MCF 10A (cell line): Measurements from ENCODE around the gene GGTLC1. TPM values are rescaled to one million over a fixed set of nuclear protein-coding genes. Genes with fewer than 3 reads are reported as not detected.

Experiments used
- BruUV-seq: library from RNA; stranded (reverse); fragments of 400-500 nt; replicated peaks from 2 replicates; lab custom pipeline; 2021; lab: Mats Ljungman, UMichigan
- CTCF ChIA-PET: fragments of 300-600 bp; sonication (Branson Sonifier 250); formaldehyde crosslinking; extraction: SDS; loops from one replicate; lab custom pipeline; 2021; ENCODE audit warnings: antibody characterized with exemption, inconsistent platforms; lab: Yijun Ruan, JAX
- POLR2A ChIA-PET: fragments of 300-600, 350-650 bp; sonication (Branson Sonifier 250); formaldehyde crosslinking; extraction: SDS; loops from one replicate; lab custom pipeline; 2020; ENCODE audit warnings: antibody characterized with exemption, inconsistent platforms; lab: Yijun Ruan, JAX
- DNase-seq: peaks from one replicate; pipeline ENCODE4 v3.0.0-alpha.2; 2018; ENCODE audit not compliant: unreplicated experiment
- H3K27ac Mint-ChIP-seq: one replicate; pipeline ENCODE4 v1.8.0; 2022; ENCODE audit warnings: mild to moderate bottlenecking, low read depth, mixed read lengths; ENCODE audit not compliant: unreplicated experiment
- H3K27me3 Mint-ChIP-seq: one replicate; pipeline ENCODE4 v1.8.0; 2022; ENCODE audit warnings: mixed read lengths; ENCODE audit not compliant: insufficient read depth, unreplicated experiment
- H3K36me3 Mint-ChIP-seq: one replicate; pipeline ENCODE4 v1.8.0; 2022; ENCODE audit warnings: mild to moderate bottlenecking, moderate library complexity, mixed read lengths; ENCODE audit not compliant: insufficient read depth, unreplicated experiment
- H3K4me1 Mint-ChIP-seq: one replicate; pipeline ENCODE4 v1.8.0; 2022; ENCODE audit warnings: mixed read lengths; ENCODE audit not compliant: insufficient read depth, unreplicated experiment
- H3K4me3 Mint-ChIP-seq: one replicate; pipeline ENCODE4 v1.8.0; 2022; ENCODE audit warnings: mild to moderate bottlenecking, moderate library complexity, mixed read lengths; ENCODE audit not compliant: unreplicated experiment
- H3K9me3 Mint-ChIP-seq: one replicate; pipeline ENCODE4 v1.8.0; 2022; ENCODE audit warnings: mixed read lengths; ENCODE audit not compliant: unreplicated experiment
- intact Hi-C: fragments of 100-400 bp; cut with micrococcal nuclease; formaldehyde crosslinking; loops from 2 replicates; pipeline ENCODE4 v1.14.1; 2022
- total RNA-seq: library from RNA; stranded (reverse); gene quantifications from 2 replicates; pipeline ENCODE4 v1.2.3, GENCODE V29; 2022
- TF ChIP-seq, protein P1 (sequence below): fragments of 200-600 bp; IDR thresholded peaks from one replicate; pipeline ENCODE4 v1.8.0; 2022; ENCODE audit warnings: antibody characterized with exemption, mild to moderate bottlenecking; ENCODE audit not compliant: unreplicated experiment

The GGTLC1 gene
- total RNA-seq, 1 experiment from 2014 or later: not detected

DNA sequence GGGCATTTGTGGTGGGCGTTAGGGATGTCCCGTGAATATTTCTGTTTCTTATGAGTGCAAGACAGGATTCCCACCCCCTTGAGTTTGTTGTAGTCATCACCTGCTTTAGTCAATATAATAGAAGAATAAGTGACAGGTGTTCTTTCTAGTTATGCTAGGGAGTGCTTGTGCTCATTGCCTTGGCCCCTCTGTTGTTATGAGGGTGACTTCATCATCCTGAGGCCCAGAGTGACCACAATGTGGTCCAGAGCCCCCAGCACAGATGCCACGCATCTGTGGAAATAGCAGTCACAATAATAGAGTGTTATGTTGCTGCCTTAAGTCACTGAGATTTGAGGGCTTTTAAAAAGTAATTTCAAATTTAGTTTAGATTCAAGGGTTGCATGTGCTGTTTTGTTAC lies 42.4 kb downstream of the GGTLC1 start:
- Mint-ChIP-seq H3K4me1 (no peaks in the 10 kb centered on the region), H3K9me3 (peaks cover 14% of the 10 kb centered on the region), H3K27me3 (no peaks in the 10 kb centered on the region), H3K27ac (no peak overlapping the region), H3K4me3 (no peak overlapping the region), H3K36me3 (no peaks in the 10 kb centered on the region)
- no TSS peak for BruUV-seq
- TF ChIP-seq, protein P1, sequence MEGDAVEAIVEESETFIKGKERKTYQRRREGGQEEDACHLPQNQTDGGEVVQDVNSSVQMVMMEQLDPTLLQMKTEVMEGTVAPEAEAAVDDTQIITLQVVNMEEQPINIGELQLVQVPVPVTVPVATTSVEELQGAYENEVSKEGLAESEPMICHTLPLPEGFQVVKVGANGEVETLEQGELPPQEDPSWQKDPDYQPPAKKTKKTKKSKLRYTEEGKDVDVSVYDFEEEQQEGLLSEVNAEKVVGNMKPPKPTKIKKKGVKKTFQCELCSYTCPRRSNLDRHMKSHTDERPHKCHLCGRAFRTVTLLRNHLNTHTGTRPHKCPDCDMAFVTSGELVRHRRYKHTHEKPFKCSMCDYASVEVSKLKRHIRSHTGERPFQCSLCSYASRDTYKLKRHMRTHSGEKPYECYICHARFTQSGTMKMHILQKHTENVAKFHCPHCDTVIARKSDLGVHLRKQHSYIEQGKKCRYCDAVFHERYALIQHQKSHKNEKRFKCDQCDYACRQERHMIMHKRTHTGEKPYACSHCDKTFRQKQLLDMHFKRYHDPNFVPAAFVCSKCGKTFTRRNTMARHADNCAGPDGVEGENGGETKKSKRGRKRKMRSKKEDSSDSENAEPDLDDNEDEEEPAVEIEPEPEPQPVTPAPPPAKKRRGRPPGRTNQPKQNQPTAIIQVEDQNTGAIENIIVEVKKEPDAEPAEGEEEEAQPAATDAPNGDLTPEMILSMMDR: no peak
- POLR2A ChIA-PET: no interaction called here
- intact Hi-C loops: no loop called here
- DNase-seq: no peak
- CTCF ChIA-PET: no interaction called here

DNA sequence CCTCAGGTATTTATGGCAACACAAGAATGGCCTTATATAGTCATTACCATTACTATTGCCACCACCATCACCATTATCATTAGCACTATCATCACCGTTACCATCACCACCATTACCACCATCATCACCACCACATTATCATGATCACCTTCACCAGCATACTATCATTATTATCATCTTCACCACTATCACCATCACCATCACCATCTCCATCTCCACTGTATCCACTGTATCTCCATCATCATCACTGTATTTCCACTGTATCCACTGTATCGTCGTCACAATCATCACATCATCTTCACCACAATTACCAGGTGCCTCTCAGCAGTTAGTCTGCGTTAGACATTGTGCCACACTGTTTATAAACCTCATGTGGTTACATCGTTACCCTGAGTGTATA lies 45.3 kb downstream of the GGTLC1 start:
- TF ChIP-seq, protein P1: no peak

DNA sequence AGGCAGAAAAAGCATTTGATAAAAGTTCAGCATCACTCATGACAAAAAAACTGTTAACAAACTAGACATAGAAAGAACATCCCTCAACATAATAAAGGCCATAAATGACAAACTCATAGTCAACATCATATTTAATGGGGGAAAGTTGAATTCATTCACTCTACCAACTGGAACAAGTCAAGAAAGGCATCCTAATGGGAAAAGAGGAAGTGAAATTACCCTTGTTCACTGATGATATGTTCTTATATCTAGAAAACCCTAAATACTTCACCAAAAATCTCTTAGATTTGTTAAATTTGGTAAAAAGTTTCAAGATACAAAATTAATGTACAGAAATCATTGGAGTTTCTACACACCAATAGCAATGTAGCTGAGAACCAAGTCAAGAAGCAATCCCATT lies 48.9 kb downstream of the GGTLC1 start:
- H3K36me3 Mint-ChIP-seq: no peaks in the 10 kb centered on the region
- no TSS peak for BruUV-seq
- peaks cover 14% of the 10 kb centered on the region for H3K9me3 Mint-ChIP-seq
- POLR2A ChIA-PET: no interaction called here
- intact Hi-C loops: no loop called here
- no peaks in the 10 kb centered on the region for H3K27me3 Mint-ChIP-seq
- H3K27ac Mint-ChIP-seq: no peak overlapping the region
- no peaks in the 10 kb centered on the region for H3K4me1 Mint-ChIP-seq
- no peak for DNase-seq
- no peak overlapping the region for H3K4me3 Mint-ChIP-seq
- CTCF ChIA-PET: interaction anchor here (0.6 to 1.1 kb wide), 3 partner anchors 163 to 980 kb away, joined by 3 to 4 read pairs (median 3); no protein-coding TSS in a partner anchor
- TF ChIP-seq, protein P1: no peak

More for the DNA sequence above, 45.3 kb downstream of the GGTLC1 start:
- no peak for DNase-seq
- ChIA-PET CTCF (no interaction called here), POLR2A (no interaction called here)
- Mint-ChIP-seq H3K9me3 (peaks cover 7% of the 10 kb centered on the region), H3K4me1 (no peaks in the 10 kb centered on the region), H3K27me3 (no peaks in the 10 kb centered on the region), H3K27ac (no peak overlapping the region), H3K36me3 (no peaks in the 10 kb centered on the region), H3K4me3 (no peak overlapping the region)
- intact Hi-C loops: no loop called here
- BruUV-seq: no TSS peak

GRCh38 chr20:23939063-23939462 lies 49.5 kb downstream of the GGTLC1 start:
- Mint-ChIP-seq H3K36me3 (no peaks in the 10 kb centered on the region), H3K27ac (no peak overlapping the region), H3K4me3 (no peak overlapping the region), H3K9me3 (peaks cover 14% of the 10 kb centered on the region), H3K4me1 (no peaks in the 10 kb centered on the region), H3K27me3 (no peaks in the 10 kb centered on the region)
- TF ChIP-seq, protein P1: no peak
- CTCF ChIA-PET: interaction anchor here (0.6 to 2.3 kb wide), 8 partner anchors 13 to 1444 kb away, joined by 3 to 15 read pairs (median 4); no protein-coding TSS in a partner anchor
- POLR2A ChIA-PET: no interaction called here
- BruUV-seq: no TSS peak
- no peak for DNase-seq
- intact Hi-C loops: no loop called here
